Stimulated activated CD4-positive, alpha-beta T cell treated with anti-CD3 and anti-CD28 coated beads, Interleukin-12 subunit alpha, Interleukin-12 subunit beta, amount 100 ng/mL, for 24 hours (primary cell): ENCODE data around the gene TTC38.

ENCODE experiments used
- DNase-seq, 2 experiments: peaks; one replicate each; pipeline ENCODE4 v3.0.0-alpha.2; 2020; ENCODE audit warnings: low read depth in 2 of 2

TTC38 gene

GRCh38 chr22:46278656-46279645, 11.1 kb downstream of the TTC38 start:
- no peak for DNase-seq

DNA sequence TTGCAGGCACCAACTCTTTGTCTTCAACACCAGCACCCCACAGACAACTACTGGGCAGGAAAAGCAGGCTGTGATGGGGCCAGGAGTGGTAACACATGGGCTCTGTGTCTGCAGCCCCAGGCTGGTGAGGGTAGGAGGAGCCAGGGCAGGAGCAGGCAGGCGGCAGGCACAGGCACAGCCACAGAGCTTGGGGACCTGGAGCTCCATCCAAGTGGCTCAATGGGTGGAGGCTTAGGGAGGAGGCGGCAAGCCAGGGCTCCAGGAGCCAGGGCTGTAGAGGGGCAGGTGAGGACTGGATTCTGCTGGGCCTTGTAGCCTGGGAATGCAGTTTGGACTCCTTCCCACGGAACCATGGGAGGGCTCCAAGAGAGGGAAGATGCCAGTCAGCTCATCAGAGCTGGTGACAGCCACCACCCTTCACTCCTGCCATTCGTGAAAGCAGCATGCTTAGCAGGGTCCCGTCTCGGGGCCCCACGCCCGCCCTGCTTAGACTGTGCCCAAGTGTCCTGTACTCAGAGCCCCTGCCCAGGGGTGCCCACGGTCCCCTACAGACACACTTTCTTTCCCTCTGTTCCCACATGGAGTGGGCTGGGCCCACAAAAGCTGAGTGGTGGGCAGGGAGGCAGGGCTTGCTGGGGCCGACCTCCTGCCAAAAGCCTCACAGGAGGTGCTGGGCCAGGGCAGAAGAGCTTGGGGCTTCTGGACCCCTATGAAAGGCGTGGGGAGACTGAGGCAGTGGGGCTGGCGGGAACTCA, 12.4 kb downstream of the TTC38 start:
- DNase-seq, result no peak

DNA sequence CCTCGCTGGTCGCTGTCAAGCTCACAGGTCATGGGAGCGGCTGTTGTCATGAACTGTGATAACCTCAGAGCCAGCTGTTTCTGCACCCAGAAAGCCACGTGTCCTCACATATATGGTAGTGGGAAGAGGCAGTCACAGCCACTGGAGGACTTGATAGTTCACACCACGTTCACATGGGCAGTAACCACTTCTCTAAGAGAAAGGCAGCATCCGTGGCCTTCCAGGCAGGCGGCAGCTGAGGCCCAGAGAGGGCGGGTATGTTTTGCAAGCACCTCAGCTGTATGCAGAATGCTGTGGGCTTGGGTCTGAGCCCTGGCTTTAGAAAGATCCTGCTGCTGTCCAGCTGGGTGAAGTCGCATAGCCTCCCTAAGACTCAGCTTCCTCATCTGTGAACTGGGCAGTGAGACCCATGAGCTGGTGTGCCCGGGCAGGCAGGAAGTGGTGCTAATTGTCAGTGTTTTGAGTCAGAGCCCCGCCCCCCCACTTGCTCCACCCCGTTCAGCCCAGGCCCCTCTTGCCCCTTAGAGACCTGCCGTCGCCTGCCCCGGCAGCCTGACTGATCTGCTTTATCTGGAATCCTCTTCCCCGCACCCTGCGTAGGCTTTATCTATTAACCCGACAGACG, 13.3 kb downstream of the TTC38 start:
- DNase-seq, result no peak

- no peak for DNase-seq
These were observed 14.3 kb downstream of the TTC38 start for GRCh38 chr22:46281866-46282678.

DNA sequence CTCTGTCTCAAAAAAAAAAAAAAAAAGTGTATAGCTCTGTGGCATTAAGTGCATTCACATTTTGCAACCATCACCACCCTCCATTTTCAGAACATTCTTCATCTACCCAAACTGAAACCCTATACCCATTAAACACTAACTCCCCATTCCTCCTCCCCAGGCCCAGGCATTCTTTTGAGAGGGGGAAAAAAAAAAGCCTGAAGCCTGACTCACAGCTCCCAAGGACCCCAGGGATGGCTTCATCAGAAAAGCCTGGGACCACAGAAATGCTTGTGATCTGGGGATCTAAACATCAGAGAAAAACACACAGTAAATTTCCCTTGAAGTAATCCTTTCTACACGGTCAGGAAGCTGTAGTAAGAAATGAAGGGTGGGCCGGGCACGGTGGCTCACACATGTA, 18.2 kb downstream of the TTC38 start:
- DNase-seq, result no peak

DNA sequence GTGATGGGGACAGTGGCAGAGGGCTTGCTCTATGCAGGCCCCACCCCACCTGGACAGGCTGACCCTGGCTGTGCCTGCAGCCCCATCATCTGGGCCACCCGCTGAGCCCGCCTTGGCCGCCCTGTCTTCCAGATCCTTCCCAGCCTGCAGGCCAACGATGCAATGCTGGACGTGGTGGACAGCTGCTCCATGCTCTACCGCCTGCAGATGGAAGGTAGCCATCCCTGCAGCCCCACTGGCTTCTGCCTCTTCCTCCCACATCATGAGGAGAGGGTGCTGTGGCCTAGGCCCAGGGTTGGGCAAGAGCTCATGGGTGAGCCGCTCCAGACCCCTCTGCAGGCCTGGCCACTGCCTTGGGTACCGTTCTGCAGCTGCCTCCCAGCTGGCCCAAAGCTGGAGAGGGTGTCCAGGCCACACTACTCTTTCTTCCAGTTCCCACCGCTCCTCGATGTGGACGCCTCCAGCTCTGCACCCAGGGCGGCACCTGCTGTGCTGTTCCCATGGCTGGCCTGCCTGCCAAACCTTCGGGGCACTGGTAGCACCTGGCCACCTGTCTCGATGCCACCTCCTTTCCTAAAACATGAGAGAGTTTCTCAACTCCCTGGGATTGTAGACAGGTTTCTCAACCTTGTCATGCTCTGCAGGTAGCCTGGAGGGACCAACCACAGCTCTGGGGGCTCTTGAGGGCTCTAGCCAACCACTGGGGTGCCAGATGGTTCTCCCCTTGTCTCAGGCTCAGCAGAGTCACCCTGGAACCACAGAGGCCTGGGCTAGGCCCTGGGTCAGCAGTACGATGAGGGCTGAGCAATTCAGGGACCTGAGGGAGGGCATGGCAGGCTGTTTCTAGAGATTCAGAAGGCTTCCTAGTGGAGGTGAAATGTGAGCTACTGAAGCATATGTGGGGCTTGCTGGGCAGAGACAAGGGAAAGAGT, 19.4 kb downstream of the TTC38 start:
- DNase-seq, result no peak

DNA sequence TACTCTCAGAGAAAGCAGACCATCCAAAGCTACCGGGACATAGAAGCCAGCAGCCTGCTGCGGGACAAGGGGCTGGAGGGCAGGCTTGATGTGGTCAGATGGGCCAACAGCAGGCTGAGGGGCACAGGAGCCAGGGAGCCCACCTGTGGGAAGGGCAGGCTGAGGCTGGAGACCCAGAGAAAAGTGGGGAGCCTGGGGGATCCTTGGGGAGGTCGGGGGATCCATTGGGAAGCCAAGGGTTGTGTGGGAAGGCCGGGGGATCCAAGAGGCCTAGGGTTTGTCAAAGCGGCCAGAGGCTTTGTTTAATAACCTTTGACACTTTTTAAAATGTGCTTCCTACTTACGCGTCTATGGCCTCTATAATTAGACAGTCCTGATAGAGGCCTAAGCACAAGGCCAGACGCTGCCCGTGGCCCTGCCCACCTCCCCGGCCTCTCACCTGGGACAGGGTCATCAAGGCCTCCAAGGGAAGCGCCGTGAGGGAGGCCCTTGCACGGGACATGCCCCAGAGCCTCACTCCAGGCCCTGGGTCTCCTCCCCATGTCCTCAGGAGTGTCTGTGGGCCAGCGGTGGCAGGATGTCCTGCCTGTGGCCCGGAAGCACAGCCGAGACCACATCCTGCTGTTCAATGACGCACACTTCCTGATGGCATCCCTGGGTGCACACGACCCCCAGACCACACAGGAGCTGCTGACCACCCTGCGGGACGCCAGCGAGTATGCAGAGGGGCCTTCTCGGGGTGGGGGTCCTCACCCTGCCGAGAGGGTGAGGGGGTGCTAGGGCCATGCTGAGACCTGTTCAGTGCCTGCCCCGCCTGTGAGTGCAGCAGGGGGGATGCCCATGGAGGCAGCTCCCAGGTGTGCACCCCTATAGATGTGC, 20.3 kb downstream of the TTC38 start:
- no peak for DNase-seq

DNA sequence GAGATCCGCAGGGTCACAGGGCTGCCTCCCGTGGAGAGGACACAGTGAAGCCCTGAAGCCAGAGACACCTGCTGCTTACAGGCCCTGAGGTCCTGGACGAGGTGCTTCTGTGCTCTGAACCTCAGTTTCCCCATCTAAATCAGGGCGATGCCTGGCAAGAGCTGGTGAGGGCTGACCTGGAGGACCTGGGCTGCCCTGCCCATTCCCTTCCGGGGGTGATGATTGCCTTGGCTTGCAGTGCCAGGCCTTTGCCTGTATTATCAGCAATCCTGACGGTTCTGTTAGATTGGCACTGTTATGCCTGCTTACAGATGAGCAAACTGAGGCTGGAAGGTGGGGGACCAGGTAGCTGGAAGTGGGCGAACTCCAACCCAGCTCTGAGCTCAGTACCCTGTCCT, 21.0 kb downstream of the TTC38 start:
- no peak for DNase-seq

GRCh38 chr22:46289244-46289891, 21.6 kb downstream of the TTC38 start:
- no peak for DNase-seq

- DNase-seq, result no peak
These were observed 22.5 kb downstream of the TTC38 start for GRCh38 chr22:46290121-46290842.

DNA sequence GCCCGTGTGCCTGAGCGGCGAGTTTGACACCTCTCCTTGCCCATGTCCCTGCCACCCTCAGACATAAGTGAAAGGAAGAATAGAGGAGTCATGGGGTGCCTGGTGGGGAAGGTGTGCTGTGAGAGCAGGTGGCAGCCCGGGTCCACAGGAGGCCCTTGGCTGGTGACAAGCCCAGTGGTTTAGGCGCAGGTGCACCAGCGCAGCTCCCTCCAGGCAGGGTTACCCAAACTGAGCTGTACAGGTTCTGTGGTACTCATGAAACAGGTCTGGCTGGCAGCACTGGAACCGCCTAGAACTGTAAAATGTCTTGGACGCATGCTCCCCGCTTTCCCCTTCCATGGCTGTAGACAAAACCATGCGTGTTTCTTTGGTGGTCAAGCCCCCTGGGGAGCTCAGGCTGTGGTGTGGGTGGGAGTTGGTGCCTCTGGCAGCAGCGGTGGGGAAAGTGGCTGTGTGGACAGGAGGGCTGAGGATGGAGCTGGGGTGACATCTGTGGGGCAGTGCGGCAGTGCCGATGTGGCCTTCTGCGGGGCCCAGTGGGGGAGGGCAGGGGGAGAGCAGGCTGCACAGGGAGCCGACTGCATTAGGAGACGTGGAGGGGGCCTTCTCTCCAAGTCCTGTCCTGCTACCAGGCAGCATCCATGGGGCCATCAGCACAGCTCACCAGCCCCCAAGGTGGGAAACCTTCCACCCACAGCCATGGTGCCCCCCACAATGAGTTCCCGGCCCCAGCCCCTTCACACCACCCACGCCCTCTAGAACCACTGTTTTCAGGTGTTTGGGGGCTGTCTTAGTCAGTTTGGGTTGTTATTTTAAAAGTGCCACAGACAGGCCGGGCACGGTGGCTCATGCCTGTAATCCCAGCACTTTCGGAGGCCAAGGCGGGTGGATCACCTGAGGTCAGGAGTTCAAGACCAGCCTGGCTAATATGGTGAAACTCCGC, 23.3 kb downstream of the TTC38 start:
- no peak for DNase-seq

DNA sequence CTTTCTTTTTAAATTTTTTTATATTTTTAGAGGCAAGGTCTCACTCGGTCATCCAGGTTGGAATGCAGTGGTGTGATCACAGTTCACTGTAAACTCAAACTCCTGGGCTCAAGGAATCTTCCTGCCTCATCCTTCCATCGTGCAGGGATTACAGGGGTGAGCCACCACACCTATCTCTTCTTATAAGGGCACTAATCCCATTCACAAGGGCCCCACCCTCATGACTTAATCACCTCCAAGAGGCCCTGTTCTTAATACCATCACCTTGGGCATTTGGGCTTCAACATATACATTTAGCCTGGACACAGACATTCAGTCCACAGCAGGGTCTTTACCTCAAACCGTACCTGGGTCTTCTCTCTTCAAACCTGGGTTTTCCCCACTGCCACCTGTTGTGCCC, 24.4 kb downstream of the TTC38 start:
- DNase-seq, result no peak

GRCh38 chr22:46292732-46293131, 24.9 kb downstream of the TTC38 start:
- DNase-seq, result no peak

- no peak for DNase-seq
These were observed 25.9 kb downstream of the TTC38 start for GRCh38 chr22:46293577-46294260.

DNA sequence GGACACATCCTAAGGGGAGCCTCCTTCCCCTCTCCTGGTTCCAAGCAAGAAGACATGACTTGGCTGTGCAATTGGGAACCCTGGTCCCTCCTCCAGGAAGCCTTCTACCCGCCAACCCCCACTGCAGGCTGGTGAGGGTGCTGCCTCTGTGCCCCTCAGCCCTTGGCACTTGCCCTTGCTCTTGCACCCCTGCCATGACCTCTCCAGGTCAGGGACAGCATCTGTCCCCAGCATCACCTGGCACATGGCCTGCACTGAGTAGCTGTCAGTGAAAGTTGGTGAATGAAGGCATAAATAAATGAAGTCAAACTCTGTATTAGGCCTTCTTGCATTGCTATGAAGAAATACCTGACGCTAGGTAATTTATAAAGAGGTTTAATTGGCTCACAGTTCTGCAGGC, 27.0 kb downstream of the TTC38 start:
- DNase-seq, result no peak

GRCh38 chr22:46295277-46295971, 27.6 kb downstream of the TTC38 start:
- no peak for DNase-seq
